GM21723 (cell line): ENCODE data around the gene MTMR3.

ENCODE experiments used
- ATAC-seq: cut with Tn5 transposase; IDR thresholded peaks from one replicate; pipeline ENCODE4 v1.9.1; 2021; ENCODE audit warnings: mild to moderate bottlenecking, moderate library complexity; ENCODE audit not compliant: unreplicated experiment

The MTMR3 gene

DNA sequence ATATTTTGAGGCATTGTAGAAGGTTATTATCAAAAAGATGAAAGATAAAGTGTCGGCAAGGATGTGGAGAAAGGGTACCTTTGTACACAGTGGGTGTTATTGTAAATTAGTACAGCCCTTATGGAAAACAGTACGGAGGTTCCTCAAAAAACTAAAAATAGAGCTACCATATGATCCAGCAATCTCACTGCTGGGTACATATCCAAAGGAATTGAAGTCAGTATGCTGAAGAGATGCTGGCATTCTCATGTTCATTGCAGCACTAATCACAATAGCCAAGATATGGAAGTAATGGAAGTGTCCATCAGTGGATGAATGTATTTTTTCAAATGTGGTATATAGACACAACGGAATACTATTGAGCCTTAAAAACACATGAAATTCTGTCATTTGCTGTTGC, 15.1 kb upstream of the MTMR3 start:
- no peak for ATAC-seq

- no peak for ATAC-seq
Observed at GRCh38 chr22:29870574-29870973, 12.4 kb upstream of the MTMR3 start.

DNA sequence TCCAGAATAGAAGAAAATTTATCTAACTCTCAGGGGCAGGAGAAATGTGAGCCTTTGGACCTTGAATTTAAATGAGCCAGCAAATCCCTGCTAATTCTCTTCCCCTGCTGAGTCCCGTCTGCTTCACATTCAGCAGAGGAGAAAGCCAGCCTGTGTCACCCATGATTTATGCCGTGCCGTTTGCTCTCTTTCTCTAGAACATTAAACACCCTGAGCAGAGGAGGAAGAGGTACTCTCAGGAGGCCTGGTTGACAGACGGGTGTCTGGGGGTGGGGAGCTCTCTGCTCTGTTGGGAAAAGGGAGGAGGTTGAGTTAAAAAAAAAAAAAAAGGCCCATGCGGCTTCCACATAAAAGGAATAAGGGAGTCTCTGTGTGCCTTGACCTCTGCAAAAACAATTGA, 11.3 kb upstream of the MTMR3 start:
- ATAC-seq, result no peak

- no peak for ATAC-seq
Observed at GRCh38 chr22:29872144-29872893, 10.7 kb upstream of the MTMR3 start.

DNA sequence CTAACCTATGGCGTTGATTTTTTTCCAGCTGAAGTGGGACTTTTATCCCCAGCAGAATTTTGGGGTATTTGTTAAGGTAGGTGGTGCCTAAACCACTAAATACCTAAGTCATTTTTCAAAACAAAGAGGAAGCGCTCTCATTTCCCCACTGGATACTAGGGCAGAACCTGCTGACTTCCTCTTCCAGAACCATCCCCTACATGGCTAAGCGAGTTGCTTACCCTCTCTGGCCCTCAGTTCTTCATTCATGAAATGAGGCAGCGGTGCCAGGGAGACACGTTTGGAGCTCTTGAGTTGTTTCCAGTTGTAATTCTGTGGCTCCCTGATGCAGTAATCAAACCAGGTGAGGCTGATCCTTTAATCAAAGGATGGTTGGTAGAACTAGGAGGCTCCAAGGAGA, 10.0 kb upstream of the MTMR3 start:
- no peak for ATAC-seq

DNA sequence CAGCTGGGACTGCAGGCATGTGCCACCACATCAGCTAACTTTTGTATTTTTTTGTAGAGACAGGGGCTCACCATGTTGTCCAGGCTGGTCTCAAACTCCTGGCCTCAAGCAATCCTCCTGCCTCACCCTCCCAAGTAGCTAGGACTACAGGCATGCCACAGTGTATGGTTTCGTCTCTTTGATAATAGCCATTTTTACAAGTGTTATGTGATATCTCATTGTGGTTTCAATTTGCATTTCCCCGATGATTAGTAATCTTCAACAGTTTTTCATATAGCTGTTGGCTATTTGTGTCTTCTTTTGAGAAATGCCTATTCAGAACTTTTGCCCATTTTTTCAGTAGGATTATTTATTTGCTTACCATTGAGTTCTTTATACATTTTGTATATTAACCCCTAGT, 9.0 kb upstream of the MTMR3 start:
- no peak for ATAC-seq

DNA sequence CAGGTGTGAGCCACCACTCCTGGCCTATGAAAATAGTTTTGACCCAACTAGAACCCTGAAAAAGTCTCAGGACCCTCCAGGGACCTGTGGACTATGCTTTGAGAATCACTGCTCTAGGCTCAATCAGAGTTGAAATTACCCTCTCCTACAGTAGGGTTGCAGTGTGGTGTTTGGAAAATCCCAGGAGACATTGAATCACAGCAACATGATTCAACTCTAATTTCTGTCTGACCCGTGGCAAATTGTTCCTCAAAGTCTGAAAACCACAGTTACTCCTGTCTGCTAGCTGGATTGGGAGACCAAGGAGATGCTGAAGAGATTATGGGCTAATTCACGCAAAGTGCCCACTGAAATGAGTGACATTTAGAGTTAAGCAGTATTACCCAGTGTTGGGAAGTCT, 5.4 kb upstream of the MTMR3 start:
- ATAC-seq, result no peak

DNA sequence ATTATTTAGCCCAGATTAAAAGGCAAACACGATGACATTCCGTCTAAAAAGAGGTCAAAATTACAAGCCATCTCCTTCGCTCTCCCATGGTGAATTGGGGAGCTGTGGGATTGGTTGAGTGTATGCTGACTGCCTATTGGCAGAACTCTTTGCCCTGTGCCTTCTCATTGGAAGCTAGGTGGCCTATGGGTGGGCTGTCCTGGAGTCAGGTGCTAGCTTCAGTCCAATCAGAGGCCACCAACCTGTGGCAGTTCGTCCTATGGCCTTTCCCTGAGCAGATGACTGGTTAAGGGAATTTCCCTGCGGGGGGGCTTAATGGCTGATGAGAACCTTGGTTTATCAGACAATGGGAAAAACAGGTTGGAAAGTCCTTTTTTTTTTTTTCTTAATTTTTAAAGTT, 3.2 kb upstream of the MTMR3 start:
- ATAC-seq, result no peak

DNA sequence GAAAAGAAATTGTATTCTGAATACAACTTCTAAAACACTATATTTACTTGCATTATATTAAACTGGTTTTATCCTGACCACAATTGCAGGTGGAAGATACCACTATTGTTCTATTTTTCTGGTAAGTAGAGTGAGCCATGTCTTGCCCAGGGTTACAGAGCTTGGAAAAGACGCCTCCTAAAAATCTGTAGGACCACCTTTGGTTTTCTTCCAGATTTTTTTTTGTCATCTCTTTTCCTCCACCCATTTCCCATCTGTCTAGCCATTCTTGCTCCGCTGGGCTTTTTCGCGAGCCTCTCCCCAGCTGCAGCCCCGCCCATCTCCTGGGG, 294 bp upstream of the MTMR3 start:
- ATAC-seq, result no peak

DNA sequence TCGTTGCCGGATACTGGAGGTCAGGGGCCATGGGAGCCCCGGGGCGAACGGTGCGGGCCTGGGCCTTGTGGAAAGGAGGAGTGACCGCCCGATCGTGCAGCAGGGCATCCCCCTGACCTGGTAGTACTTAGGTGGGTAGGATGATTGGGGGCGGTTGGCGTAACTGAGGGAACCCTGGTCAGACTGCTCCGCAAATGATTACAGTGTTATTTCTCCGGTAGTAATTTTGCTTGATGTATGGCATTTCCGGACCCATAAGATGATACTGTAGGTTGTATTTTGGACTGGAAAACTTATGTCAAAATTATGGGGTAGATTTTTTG, 762 bp downstream of the MTMR3 start:
- no peak for ATAC-seq

DNA sequence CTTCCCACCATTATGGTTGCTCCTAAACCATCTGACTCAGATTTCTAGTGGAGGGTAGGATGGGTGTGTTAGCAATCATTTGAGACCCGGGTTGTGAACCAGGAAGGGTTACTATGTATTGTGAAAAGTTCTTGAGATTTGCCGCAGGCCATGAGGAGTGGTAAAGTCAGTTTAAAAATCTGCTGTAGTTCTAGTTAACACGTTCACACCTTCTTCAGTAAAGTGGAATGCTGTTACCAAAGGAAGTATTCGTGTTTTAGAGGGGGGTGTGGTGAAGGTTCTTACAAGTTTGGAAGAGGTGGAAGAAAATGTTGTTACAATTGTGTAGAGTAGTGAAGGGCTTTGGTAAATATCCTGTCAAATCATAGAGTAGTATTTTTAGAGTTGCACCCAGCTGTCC, 2.6 kb downstream of the MTMR3 start:
- no peak for ATAC-seq

DNA sequence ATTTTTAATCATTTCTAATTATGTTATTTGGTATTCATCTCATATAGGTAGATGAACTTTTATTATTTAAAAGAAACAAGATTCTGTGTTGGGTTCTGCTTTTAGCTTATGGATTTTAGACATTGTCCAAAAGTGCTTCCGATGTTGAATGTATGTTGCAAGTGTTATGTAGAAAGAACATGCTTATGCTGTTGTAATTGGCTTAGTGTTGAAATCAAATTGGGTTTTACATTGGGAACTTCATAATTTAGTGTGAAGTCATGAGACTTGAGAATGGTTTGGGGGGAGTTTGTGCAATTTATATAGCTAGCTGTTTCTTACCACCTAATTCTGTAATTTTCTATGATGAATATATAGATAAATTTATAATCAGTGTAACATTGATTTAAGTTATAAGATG, 3.6 kb downstream of the MTMR3 start:
- no peak for ATAC-seq

- ATAC-seq, result no peak
Observed at GRCh38 chr22:29887358-29887757, 4.4 kb downstream of the MTMR3 start.

DNA sequence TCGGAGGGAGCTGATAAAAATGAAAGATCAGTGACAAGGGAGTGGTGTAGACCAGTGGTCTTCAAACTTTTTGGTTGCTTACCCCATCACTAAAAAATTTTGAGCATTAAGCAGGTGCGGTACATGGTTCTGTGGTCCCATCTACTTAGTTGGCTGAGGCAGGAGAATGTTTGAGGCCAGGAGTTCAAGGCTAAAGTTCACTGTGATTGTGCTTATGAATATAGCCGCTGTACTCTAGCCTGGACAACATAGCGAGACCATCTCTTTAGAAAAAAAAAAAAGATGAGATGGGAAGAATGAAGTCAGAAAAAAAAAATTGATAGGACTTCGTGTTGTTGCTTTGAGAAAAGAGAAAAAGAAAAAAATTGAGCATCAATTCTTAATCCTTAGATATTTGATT, 7.8 kb downstream of the MTMR3 start:
- no peak for ATAC-seq

GRCh38 chr22:29892315-29893156, 9.6 kb downstream of the MTMR3 start:
- ATAC-seq, result no peak

DNA sequence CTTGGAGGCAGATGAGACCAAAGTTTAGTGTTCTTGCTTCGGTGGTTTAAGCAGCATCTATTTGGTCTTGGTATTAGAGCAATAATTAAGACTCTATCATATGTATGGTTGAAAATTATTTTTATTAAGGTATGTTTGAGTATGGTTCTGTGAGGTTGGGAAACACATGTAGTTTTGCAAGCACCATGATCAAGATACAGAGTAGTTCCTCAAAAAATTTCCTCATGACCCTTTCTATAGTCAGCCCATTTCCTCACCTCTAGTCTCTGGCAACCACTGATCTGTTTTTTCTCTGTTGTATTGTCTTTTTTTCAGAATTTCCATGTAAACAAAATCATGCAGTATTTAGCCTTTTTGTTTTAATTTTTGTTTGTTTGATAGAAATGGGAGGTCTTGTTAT, 18.4 kb downstream of the MTMR3 start:
- no peak for ATAC-seq

DNA sequence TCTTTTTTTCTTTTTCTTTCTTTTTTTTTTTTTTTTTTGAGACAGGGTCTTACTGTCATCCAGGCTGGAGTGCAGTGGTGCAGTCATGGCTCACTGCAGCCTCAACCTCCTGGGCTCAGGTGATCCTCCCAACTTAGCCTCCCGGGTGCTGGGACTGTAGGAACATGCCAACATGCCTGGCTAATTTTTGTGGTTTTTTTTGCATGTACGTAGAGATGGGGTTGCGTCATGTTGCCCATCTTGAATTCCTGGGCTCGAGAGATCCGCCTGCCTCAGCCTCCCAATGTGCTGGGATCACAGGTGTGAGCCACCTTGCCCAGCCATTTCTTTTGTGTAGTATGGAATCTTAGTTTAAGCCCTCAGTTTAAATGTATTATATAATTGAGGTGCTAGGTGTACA, 20.4 kb downstream of the MTMR3 start:
- ATAC-seq, result no peak

- no peak for ATAC-seq
Observed at GRCh38 chr22:29904020-29904419, 21.0 kb downstream of the MTMR3 start.

- no peak for ATAC-seq
Observed at GRCh38 chr22:29907753-29908515, 25.0 kb downstream of the MTMR3 start.

GRCh38 chr22:29912141-29912540, 29.2 kb downstream of the MTMR3 start:
- ATAC-seq, result no peak

DNA sequence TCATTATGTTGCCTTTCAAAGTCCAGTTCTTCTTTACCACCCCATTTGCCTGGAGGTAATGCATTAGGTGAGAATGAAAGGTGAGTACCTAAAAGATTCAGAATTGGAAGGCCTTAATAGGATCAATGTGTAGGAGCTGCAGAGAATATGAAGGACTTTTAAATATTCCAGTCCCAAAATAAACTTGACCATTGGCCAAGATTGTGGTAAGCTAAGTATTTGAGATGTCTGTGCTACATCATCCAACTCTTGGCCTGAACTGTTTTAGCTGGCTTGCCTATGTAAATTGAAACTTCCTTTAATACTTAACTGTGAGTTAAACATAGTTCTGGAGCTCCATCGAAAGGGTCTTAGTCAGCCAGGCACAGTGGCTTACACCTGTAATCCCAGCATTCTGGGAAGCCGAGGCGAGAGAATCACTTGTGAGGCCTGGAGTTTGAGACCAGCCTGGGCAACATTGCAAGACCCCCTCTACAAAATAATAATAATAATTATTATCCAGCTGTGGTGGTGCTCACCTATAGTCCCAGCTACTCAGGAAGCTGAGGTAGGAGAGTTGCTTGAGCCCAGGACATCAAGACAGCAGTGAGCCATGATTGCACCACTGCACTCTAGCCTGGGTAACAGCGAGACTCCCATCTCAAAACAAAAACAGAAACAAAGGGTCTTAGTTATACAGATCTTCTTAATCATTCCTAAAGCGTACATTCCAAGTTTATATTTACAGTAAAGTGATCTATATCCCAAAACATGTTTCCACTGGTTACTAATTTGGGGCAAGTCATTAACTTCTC, 29.8 kb downstream of the MTMR3 start:
- no peak for ATAC-seq
